SK-N-SH (cell line): ENCODE results near the gene NDOR1. TPM values are rescaled to one million over a fixed set of nuclear protein-coding genes. Genes with fewer than 3 reads are reported as not detected.

Source experiments
- CTCF ChIA-PET: fragments of 300-600, 350-600 bp; formaldehyde crosslinking; extraction: SDS; loops from one replicate; lab custom pipeline; 2021; lab: Yijun Ruan, JAX
- POLR2A ChIA-PET: fragments of 350-600 bp; sonication (Branson Sonifier 250); formaldehyde crosslinking; extraction: SDS; loops from one replicate; lab custom pipeline; 2020; ENCODE audit warnings: antibody characterized with exemption, inconsistent platforms; lab: Yijun Ruan, JAX
- DNase-seq: peaks from one replicate; pipeline ENCODE4 v3.0.0; 2012
- H2AFZ ChIP-seq: fragments of 200-600 bp; sonication (generic); 2 replicates; pipeline ENCODE4 v1.8.1; 2016; ENCODE audit warnings: antibody characterized with exemption, mild to moderate bottlenecking, low read depth
- H3F3A ChIP-seq: fragments of 200-600 bp; sonication (generic); replicated peaks from 2 replicates; pipeline ENCODE3; 2016; ENCODE audit warnings: antibody characterized with exemption, mild to moderate bottlenecking; ENCODE audit not compliant: insufficient read depth
- H3K27ac ChIP-seq, 2 experiments: fragments of 200-500 bp in 1 of 2; fragments of 200-600 bp in 1 of 2; sonication (Bioruptor generic) in 1 of 2; sonication (generic), shearing (Covaris generic) in 1 of 2; 2 replicates each; pipeline versions ENCODE4 v1.5.1 to v1.6.1; 2014 to 2016; ENCODE audit warnings: low read depth in 2 of 2, inconsistent platforms in 1 of 2, low read length in 1 of 2, mild to moderate bottlenecking in 1 of 2, mixed read lengths in 1 of 2
- H3K27me3 ChIP-seq: fragments of 200-600 bp; sonication (generic), shearing (Covaris generic); 2 replicates; pipeline ENCODE4 v1.6.1; 2016; ENCODE audit warnings: mixed run types; ENCODE audit not compliant: insufficient read depth
- H3K36me3 ChIP-seq, 2 experiments: fragments of 200-500 bp in 1 of 2; fragments of 200-600 bp in 1 of 2; sonication (Bioruptor generic) in 1 of 2; sonication (generic) in 1 of 2; replicated peaks in 1 of 2; 2 replicates each; pipeline versions ENCODE3 to v1.5.1; 2014 to 2016; ENCODE audit warnings: low read length in 1 of 2, mild to moderate bottlenecking in 1 of 2; ENCODE audit not compliant: insufficient read depth in 2 of 2, control insufficient read depth in 1 of 2
- H3K4me1 ChIP-seq, 2 experiments: fragments of 200-500 bp in 1 of 2; fragments of 200-600 bp in 1 of 2; sonication (Bioruptor generic) in 1 of 2; sonication (generic), shearing (Covaris generic) in 1 of 2; 2 replicates each; pipeline versions ENCODE4 v1.5.1 to v1.6.1; 2014 to 2016; ENCODE audit warnings: low read depth in 1 of 2, low read length in 1 of 2, mixed run types in 1 of 2; ENCODE audit not compliant: insufficient read depth in 2 of 2, control insufficient read depth in 1 of 2
- H3K4me2 ChIP-seq: fragments of 200-600 bp; sonication (generic), shearing (Covaris generic); 2 replicates; pipeline ENCODE4 v1.6.1; 2017; ENCODE audit warnings: mixed run types
- H3K4me3 ChIP-seq, 2 experiments: fragments of 200-500 bp in 1 of 2; fragments of 200-600 bp in 1 of 2; sonication (Bioruptor generic) in 1 of 2; sonication (generic), shearing (Covaris generic) in 1 of 2; 2 replicates each; pipeline versions ENCODE4 v1.5.1 to v1.8.1; 2014 to 2016; ENCODE audit warnings: low read depth in 2 of 2, inconsistent platforms in 1 of 2, low read length in 1 of 2, mild to moderate bottlenecking in 1 of 2, mixed read lengths in 1 of 2, moderate library complexity in 1 of 2
- H3K79me2 ChIP-seq: fragments of 200-600 bp; sonication (generic); 2 replicates; pipeline ENCODE4 v1.8.1; 2017; ENCODE audit warnings: mild to moderate bottlenecking; ENCODE audit not compliant: insufficient read depth
- H3K9ac ChIP-seq: fragments of 200-600 bp; sonication (generic); 2 replicates; pipeline ENCODE4 v1.6.1; 2017; ENCODE audit warnings: mixed run types
- H3K9me2 ChIP-seq: fragments of 200-600 bp; sonication (generic); 2 replicates; pipeline ENCODE4 v1.6.1; 2017; ENCODE audit warnings: mixed run types
- H3K9me3 ChIP-seq: fragments of 200-600 bp; sonication (generic); 2 replicates; pipeline ENCODE4 v1.6.1; 2017; ENCODE audit warnings: mixed run types, mild to moderate bottlenecking, moderate library complexity
- H4K20me1 ChIP-seq: fragments of 200-600 bp; sonication (generic); 2 replicates; pipeline ENCODE4 v1.6.1; 2017; ENCODE audit warnings: mild to moderate bottlenecking, mixed run types; ENCODE audit not compliant: insufficient read depth
- FOSL2 ChIP-seq: IDR thresholded peaks from 2 replicates; pipeline ENCODE4 v1.4.0; 2012; ENCODE audit warnings: low read depth, mild to moderate bottlenecking, moderate library complexity, borderline replicate concordance
- FOXM1 ChIP-seq: IDR thresholded peaks from 2 replicates; pipeline ENCODE4 v1.4.0; 2012; ENCODE audit warnings: low read depth, mild to moderate bottlenecking
- GATA2 ChIP-seq: sonication (generic); formaldehyde crosslinking; IDR thresholded peaks from 2 replicates; pipeline ENCODE4 v1.5.0; 2020; ENCODE audit warnings: mild to moderate bottlenecking, missing genetic modification reagents
- JUND ChIP-seq: IDR thresholded peaks from 2 replicates; pipeline ENCODE4 v1.4.0; 2012
- MAX ChIP-seq: IDR thresholded peaks from 2 replicates; pipeline ENCODE4 v1.4.0; 2012; ENCODE audit warnings: low read depth
- NFIC ChIP-seq: IDR thresholded peaks from 2 replicates; pipeline ENCODE4 v1.4.0; 2012; ENCODE audit warnings: borderline replicate concordance
- NRF1 ChIP-seq: IDR thresholded peaks from 2 replicates; pipeline ENCODE4 v1.6.1; 2012; ENCODE audit warnings: low read depth, mild to moderate bottlenecking, low read length
- PBX3 ChIP-seq: IDR thresholded peaks from 2 replicates; pipeline ENCODE4; 2012
- POLR2AphosphoS5 ChIP-seq: IDR thresholded peaks from 2 replicates; pipeline ENCODE4 v1.6.1; 2012; ENCODE audit warnings: low read depth, low read length
- RFX5 ChIP-seq: IDR thresholded peaks from 2 replicates; pipeline ENCODE4 v1.6.1; 2012; ENCODE audit warnings: mild to moderate bottlenecking, improper control_type of control experiment, low read length
- TCF12 ChIP-seq: IDR thresholded peaks from 2 replicates; pipeline ENCODE4 v1.4.0; 2012
- USF1 ChIP-seq: IDR thresholded peaks from 2 replicates; pipeline ENCODE4 v1.4.0; 2012; ENCODE audit warnings: low read depth, borderline replicate concordance
- USF2 ChIP-seq: fragments of 150-350 bp; IDR thresholded peaks from 2 replicates; pipeline ENCODE4 v1.6.1; 2017; ENCODE audit warnings: antibody characterized with exemption, low read length, low read depth, borderline replicate concordance
- YY1 ChIP-seq: IDR thresholded peaks from 2 replicates; pipeline ENCODE4 v1.4.0; 2012; ENCODE audit warnings: low read depth, mild to moderate bottlenecking
- WGBS: methylation state at CpG from one replicate; pipeline ENCODE4 v1.1.6; 2017; ENCODE audit warnings: low lambda C conversion rate; 5-methylcytosine and 5-hydroxymethylcytosine counted together
- polyA plus RNA-seq, 3 experiments: library from polyadenylated mRNA; depleted of rRNA; stranded (reverse); fragments of >200 nt; gene quantifications; 2 replicates each; pipeline ENCODE4 v1.2.3, GENCODE V29; 2012

Gene NDOR1
- polyA plus RNA-seq, 1 of the 3 experiments (the other 2 are of a cell fraction) = 8.6 TPM

- H3K4me2 ChIP-seq = peak overlapping the region; percentile 86
- no peak overlapping the region for H3K9ac ChIP-seq
- POLR2A ChIA-PET = interaction anchor here (0.6 to 2.5 kb wide), 3 partner anchors 9 to 44 kb away, joined by 3 to 20 read pairs (median 6); partner anchors contain the start of genes ANAPC2, SSNA1 and TUBB4B
- TF ChIP-seq USF1 = no peak
- no peak for TF ChIP-seq POLR2AphosphoS5
- no peak for TF ChIP-seq FOSL2
- TF ChIP-seq PBX3 = no peak
- no peak for TF ChIP-seq FOXM1
- TF ChIP-seq USF2 = no peak
- TF ChIP-seq TCF12 = no peak
- no peak for TF ChIP-seq RFX5
- no peak for TF ChIP-seq NRF1
- no peak for TF ChIP-seq YY1
- no peak for TF ChIP-seq JUND
- no peak for TF ChIP-seq GATA2 (CRISPR knock-in tag)
- H3K9me3 ChIP-seq = no peaks in the 10 kb centered on the region
- H2AFZ ChIP-seq = no peak overlapping the region
- H3K4me3 ChIP-seq = no peak overlapping the region; a peak in 1 of 4 replicates
- CTCF ChIA-PET = interaction anchor here (1.0 to 1.7 kb wide), 6 partner anchors 10 to 69 kb away, joined by 3 to 6 read pairs (median 4); partner anchors contain the start of genes ANAPC2, RNF224, SSNA1 and TUBB4B
- H3K9me2 ChIP-seq = no peaks in the 10 kb centered on the region
- no peaks in the 10 kb centered on the region for H3K36me3 ChIP-seq
- no peak for DNase-seq
- H3K79me2 ChIP-seq = peaks cover 66% of the 10 kb centered on the region
- 91% methylated on average over 12 of the region's 19 CpGs for WGBS
- no peaks in the 10 kb centered on the region for H3K27me3 ChIP-seq
- peaks cover 12 to 28% of the 10 kb centered on the region in 2 experiments; a peak in 3 of 4 replicates for H3K4me1 ChIP-seq
- no peak overlapping the region for H3K27ac ChIP-seq
- H3F3A ChIP-seq = peaks cover 14% of the 10 kb centered on the region
- H4K20me1 ChIP-seq = peaks cover 45% of the 10 kb centered on the region
Measured at GRCh38 chr9:137198051-137198901, 7.2 kb upstream of the NDOR1 start.

- H4K20me1 ChIP-seq = peaks cover 43% of the 10 kb centered on the region
- peak overlapping the region in 1 of 2 experiments; percentile 83; a peak in 1 of 4 replicates for H3K4me3 ChIP-seq
- no peaks in the 10 kb centered on the region for H3K36me3 ChIP-seq
- H3F3A ChIP-seq = peaks cover 14% of the 10 kb centered on the region
- no peak for DNase-seq
- H3K4me1 ChIP-seq = peaks cover 12 to 35% of the 10 kb centered on the region in 2 experiments; a peak in 3 of 4 replicates
- H3K9me3 ChIP-seq = no peaks in the 10 kb centered on the region
- peak overlapping the region; percentile 86 for H3K4me2 ChIP-seq
- H3K27ac ChIP-seq = no peak overlapping the region
- no peak overlapping the region for H2AFZ ChIP-seq
- ChIA-PET POLR2A (interaction anchor here (0.6 to 2.5 kb wide), 4 partner anchors 10 to 366 kb away, joined by 3 to 20 read pairs (median 5); partner anchors contain the start of genes ANAPC2, SSNA1 and TUBB4B), CTCF (interaction anchor here (0.8 to 1.7 kb wide), 5 partner anchors 9 to 69 kb away, joined by 3 to 6 read pairs (median 3); partner anchors contain the start of genes RNF224 and TUBB4B)
- no peak overlapping the region for H3K9ac ChIP-seq
- peaks cover 69% of the 10 kb centered on the region for H3K79me2 ChIP-seq
- WGBS = 94% methylated on average over 8 of the region's 11 CpGs
- H3K9me2 ChIP-seq = no peaks in the 10 kb centered on the region
- H3K27me3 ChIP-seq = no peaks in the 10 kb centered on the region
- TF ChIP-seq MAX (no peak), NFIC (no peak)
Measured at GRCh38 chr9:137198902-137199283, 6.6 kb upstream of the NDOR1 start.
